Tibial nerve (tissue), 4 donors: ENCODE measurements around the gene PLP2. TPM values are rescaled to one million over a fixed set of nuclear protein-coding genes. Genes with fewer than 3 reads are reported as not detected.

Experiments used
- DNase-seq, 2 donors: peaks; one replicate each; pipeline ENCODE4 v3.0.0-alpha.2; 2019; ENCODE audit warnings: low spot score in 2 of 2
- H3K27ac ChIP-seq, 4 donors: fragments of 200-600 bp; sonication (generic) in 3 of 4; one replicate each; pipeline ENCODE4 v1.5.1; 2017 to 2019; ENCODE audit warnings: mild to moderate bottlenecking in 1 of 4
- H3K27me3 ChIP-seq, 2 donors: fragments of 200-600 bp; sonication (generic) in 1 of 2; one replicate each; pipeline versions ENCODE4 v1.5.1 to v1.6.0; 2017 to 2019
- H3K36me3 ChIP-seq, 3 donors: fragments of 200-600 bp; sonication (generic); one replicate each; pipeline ENCODE4 v1.5.1; 2018 to 2019
- H3K4me1 ChIP-seq, 4 donors: fragments of 200-600 bp; sonication (generic) in 3 of 4; one replicate each; pipeline ENCODE4 v1.5.1; 2017 to 2019
- H3K4me3 ChIP-seq, 4 donors: fragments of 200-600 bp; sonication (generic) in 3 of 4; one replicate each; pipeline ENCODE4 v1.5.1; 2017 to 2019; ENCODE audit warnings: mild to moderate bottlenecking in 1 of 4, moderate library complexity in 1 of 4
- H3K9me3 ChIP-seq, 4 donors: fragments of 200-600 bp; sonication (generic) in 3 of 4; one replicate each; pipeline ENCODE4 v1.5.1; 2017 to 2019
- CTCF ChIP-seq, 5 experiments: fragments of 200-600 bp in 3 of 5; fragments of 450-650 bp in 2 of 5; sonication (generic) in 3 of 5; IDR thresholded peaks; one replicate each; pipeline ENCODE4 v1.5.1; 2016 to 2019; ENCODE audit warnings: antibody characterized with exemption in 5 of 5, mild to moderate bottlenecking in 3 of 5, moderate library complexity in 2 of 5
- EP300 ChIP-seq, 2 donors: sonication (generic); formaldehyde crosslinking; IDR thresholded peaks; one replicate each; pipeline ENCODE4 v1.6.1; 2017; ENCODE audit warnings: antibody characterized with exemption in 2 of 2, mild to moderate bottlenecking in 1 of 2
- POLR2A ChIP-seq, 2 donors: fragments of 450-650 bp; IDR thresholded peaks; one replicate each; pipeline ENCODE4 v1.6.1; 2017; ENCODE audit warnings: antibody characterized with exemption in 2 of 2, mild to moderate bottlenecking in 2 of 2, moderate library complexity in 2 of 2
- WGBS, 2 donors: methylation state at CpG; one replicate each; pipeline ENCODE4 v1.1.5; 2018; 5-methylcytosine and 5-hydroxymethylcytosine counted together
- total RNA-seq, 4 donors: library from RNA; depleted of rRNA; stranded (reverse); fragments of >200 nt; gene quantifications; one replicate each; pipeline ENCODE4 v1.1.0, GENCODE V29; 2016

Gene PLP2
- total RNA-seq, 4 donors from 2014 or later: 22.0 to 34.7 (median 31.5) TPM

- no peaks in the 10 kb centered on the region for H3K36me3 ChIP-seq
- H3K4me1 ChIP-seq: no peaks in the 10 kb centered on the region
- WGBS, 2 donors: 84 to 94% methylated on average over 2 of the region's 2 CpGs
- peaks cover 0 to 14% of the 10 kb centered on the region in 2 donors for H3K27me3 ChIP-seq
- TF ChIP-seq POLR2A (IDR thresholded peaks at IDR 0.05): no peak
- TF ChIP-seq CTCF (IDR thresholded peaks at IDR 0.05): no peak
- no peak for TF ChIP-seq EP300 (IDR thresholded peaks at IDR 0.05)
- no peak overlapping the region for H3K27ac ChIP-seq
- H3K9me3 ChIP-seq: no peaks in the 10 kb centered on the region
- no peak overlapping the region for H3K4me3 ChIP-seq
- DNase-seq: no peak
Measured at GRCh38 chrX:49212209-49212608, 40.5 kb downstream of the PLP2 start.

DNA sequence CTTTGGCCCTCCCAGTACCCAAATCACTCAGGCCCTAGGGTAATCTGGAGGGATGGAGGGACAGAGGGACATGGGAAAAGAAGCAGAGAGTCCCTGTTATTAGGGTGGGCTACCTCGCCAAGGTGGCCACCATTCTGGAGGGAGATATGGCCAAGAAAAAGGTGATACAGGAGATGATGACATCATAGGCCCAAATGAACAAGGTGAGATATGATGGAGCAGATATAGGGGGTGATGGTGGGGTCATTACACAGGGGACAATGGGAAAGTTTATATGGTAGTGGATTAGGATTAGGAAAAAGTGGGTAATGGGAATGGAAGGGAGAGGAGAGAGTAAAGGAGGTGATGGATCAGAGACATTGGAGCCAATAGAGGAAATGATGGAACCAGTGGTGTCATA is 41.2 kb downstream of the PLP2 start:
- 61 to 100% methylated on average over 1 of the region's 1 CpG for WGBS, 2 donors
- TF ChIP-seq EP300 (IDR thresholded peaks at IDR 0.05) (no peak), CTCF (IDR thresholded peaks at IDR 0.05) (no peak), POLR2A (IDR thresholded peaks at IDR 0.05) (no peak)

DNA sequence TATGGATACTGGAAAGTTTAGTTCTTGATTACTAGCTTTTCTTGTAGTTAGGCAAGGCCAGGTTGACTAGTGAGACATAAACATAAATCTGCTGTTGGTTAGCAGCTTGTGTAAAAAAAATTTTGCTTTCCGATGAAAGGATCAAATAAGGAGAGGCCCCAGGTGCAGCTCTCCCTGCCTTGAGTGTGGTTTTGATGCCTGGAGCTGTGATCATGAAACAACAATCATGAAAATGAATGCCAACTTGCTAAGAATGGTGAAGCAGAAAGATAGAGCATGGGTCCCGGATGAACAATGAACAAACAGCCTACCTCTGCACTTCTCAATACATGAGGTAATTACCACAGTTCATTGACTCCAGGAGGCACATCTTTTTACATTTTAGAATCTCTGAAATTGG is 42.7 kb downstream of the PLP2 start:
- Histone ChIP-seq H3K4me1 (no peaks in the 10 kb centered on the region), H3K27ac (no peak overlapping the region), H3K9me3 (no peaks in the 10 kb centered on the region), H3K27me3 (peaks cover 0 to 7% of the 10 kb centered on the region in 2 donors), H3K36me3 (no peaks in the 10 kb centered on the region), H3K4me3 (no peak overlapping the region)
- no peak for DNase-seq
- 76 to 89% methylated on average over 2 of the region's 2 CpGs for WGBS, 2 donors
- no peak for TF ChIP-seq POLR2A (IDR thresholded peaks at IDR 0.05)
- no peak for TF ChIP-seq EP300 (IDR thresholded peaks at IDR 0.05)
- TF ChIP-seq CTCF (IDR thresholded peaks at IDR 0.05): no peak

More for the DNA sequence above, 41.2 kb downstream of the PLP2 start:
- Histone ChIP-seq H3K27me3 (peaks cover 0 to 14% of the 10 kb centered on the region in 2 donors), H3K4me1 (no peaks in the 10 kb centered on the region), H3K36me3 (no peaks in the 10 kb centered on the region), H3K9me3 (no peaks in the 10 kb centered on the region), H3K4me3 (no peak overlapping the region), H3K27ac (no peak overlapping the region)
- no peak for DNase-seq

DNA sequence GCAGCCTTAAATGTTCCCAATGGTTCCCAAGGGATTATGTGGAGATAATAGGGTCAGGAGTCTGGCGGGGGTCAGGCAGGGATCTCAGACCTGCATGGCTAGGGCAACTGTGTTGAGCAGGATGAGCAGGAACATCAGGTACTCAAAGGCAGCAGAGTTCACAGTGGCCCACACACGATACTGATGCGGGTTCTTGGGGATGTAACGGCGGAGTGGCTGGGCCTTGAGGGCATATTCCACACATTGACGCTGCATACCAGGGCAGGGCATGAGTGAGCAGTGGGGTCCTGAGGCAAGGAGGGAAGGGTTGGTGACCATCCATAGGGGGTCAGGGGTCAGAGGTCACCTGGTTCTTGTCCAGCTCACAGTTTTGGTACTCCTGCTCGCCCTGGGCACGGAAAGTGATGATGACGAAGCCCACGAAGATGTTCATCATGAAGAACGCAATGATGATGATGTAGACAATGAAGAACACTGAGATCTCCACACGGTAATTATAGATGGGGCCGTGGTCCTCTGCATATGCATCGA is 43.4 kb downstream of the PLP2 start:
- 80 to 81% methylated on average over 13 to 14 of the region's 14 CpGs for WGBS, 2 donors
- no peaks in the 10 kb centered on the region for H3K4me1 ChIP-seq
- H3K27me3 ChIP-seq: peaks cover 0 to under 1% of the 10 kb centered on the region in 2 donors
- no peak for TF ChIP-seq CTCF (IDR thresholded peaks at IDR 0.05)
- H3K9me3 ChIP-seq: no peaks in the 10 kb centered on the region
- H3K27ac ChIP-seq: no peak overlapping the region
- no peaks in the 10 kb centered on the region for H3K36me3 ChIP-seq
- no peak for DNase-seq
- H3K4me3 ChIP-seq: no peak overlapping the region

DNA sequence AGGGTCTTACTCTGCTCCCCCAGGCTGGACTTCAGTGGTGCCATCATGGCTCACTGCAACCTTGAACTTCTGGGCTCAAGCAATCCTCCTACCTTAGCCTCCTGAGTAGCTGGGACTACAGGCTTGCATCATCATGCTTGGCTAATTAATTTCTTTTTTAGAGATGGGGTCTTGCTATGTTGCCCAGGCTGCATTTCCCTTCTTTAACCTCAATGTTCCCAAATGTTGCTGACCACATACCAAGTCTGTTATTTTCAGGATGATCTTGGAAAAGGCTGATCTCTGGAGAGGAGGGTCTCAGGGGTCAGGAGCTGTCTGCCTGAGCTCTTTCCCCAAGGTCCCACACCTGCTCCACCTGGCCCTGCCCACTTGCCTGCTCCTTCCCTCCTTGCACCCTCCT is 48.4 kb downstream of the PLP2 start:
- H3K27ac ChIP-seq: no peak overlapping the region
- no peak overlapping the region for H3K4me3 ChIP-seq
- DNase-seq: no peak
- no peaks in the 10 kb centered on the region for H3K36me3 ChIP-seq
- no peaks in the 10 kb centered on the region for H3K9me3 ChIP-seq
- no peaks in the 10 kb centered on the region for H3K27me3 ChIP-seq
- TF ChIP-seq EP300 (IDR thresholded peaks at IDR 0.05): no peak
- TF ChIP-seq CTCF (IDR thresholded peaks at IDR 0.05): no peak
- no peak for TF ChIP-seq POLR2A (IDR thresholded peaks at IDR 0.05)
- H3K4me1 ChIP-seq: no peaks in the 10 kb centered on the region
